NB4 (cell line): ENCODE measurements around the gene MEF2B.

Experiments
- CTCF ChIP-seq: IDR thresholded peaks from one replicate; pipeline ENCODE4 v1.5.1; 2012; ENCODE audit warnings: low read depth, low read length
- MAX ChIP-seq: IDR thresholded peaks from 2 replicates; pipeline ENCODE4 v1.6.1; 2011; ENCODE audit warnings: low read depth, low read length
- MYC ChIP-seq: IDR thresholded peaks from 2 replicates; pipeline ENCODE4 v1.6.1; 2011; ENCODE audit warnings: low read depth, low read length
- POLR2A ChIP-seq: IDR thresholded peaks from 2 replicates; pipeline ENCODE4 v1.6.1; 2011; ENCODE audit warnings: mild to moderate bottlenecking; ENCODE audit not compliant: insufficient read length; ENCODE audit errors: extremely low read depth

DNA sequence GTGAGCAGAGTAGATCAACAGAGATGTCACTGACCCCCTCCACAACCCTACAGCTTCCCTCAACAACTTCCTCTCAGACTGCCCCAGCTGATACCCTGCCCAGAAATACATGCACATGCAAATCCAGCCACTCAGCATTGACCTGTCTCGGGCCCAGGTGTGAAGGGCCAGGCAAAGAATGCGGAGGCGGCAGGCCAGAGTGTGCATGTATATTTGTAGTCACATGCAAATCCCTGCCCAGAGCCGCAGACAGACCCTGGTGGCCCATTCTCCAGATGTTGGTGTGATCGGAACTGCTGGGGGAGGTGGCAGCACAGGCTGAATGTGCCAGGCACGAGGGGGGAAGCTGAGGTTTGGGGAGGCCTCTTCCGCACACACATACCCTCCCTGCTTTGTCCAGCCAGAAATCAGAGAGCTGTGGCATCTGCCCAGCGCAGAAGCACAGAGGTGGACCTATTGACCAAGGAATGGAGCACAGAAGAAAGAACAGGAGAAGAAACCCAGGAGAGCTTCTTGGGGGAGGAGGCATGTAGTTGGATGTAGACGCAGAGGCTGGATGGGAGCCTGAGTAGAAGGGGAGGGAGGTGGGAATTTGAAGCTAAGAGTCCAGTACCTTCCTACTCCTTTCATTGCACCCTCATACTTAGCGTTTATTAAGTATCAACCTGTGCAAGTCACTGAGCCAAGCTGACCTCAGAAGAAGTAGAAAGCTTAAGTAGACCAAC is 14.4 kb downstream of the MEF2B start:
- TF ChIP-seq CTCF (no peak), POLR2A (no peak), MAX (no peak), MYC (no peak)
